Measurements from ENCODE around the gene MAD1L1.
A peak's percentile ranks its signal among the peaks of the same experiment; 100 is the strongest.

Gene MAD1L1

DNA sequence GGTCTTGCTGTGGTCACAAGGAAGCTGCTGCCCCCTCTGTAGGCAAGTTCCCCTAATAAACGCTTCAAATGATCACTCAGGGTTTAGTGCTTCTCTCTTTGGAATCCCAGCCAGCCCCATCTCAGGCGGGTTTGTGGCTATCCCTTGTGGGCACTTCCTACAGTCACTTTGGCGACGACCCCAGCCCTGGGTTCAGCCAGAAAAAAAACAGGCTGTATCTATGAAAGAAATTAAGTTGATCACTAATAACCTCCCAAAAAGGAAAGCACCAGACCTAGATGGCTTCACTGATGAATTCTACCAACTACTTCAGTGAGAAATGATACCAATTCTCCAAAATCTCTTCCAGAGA is 208.2 kb downstream of the MAD1L1 start:
- no peak for DNase-seq

DNA sequence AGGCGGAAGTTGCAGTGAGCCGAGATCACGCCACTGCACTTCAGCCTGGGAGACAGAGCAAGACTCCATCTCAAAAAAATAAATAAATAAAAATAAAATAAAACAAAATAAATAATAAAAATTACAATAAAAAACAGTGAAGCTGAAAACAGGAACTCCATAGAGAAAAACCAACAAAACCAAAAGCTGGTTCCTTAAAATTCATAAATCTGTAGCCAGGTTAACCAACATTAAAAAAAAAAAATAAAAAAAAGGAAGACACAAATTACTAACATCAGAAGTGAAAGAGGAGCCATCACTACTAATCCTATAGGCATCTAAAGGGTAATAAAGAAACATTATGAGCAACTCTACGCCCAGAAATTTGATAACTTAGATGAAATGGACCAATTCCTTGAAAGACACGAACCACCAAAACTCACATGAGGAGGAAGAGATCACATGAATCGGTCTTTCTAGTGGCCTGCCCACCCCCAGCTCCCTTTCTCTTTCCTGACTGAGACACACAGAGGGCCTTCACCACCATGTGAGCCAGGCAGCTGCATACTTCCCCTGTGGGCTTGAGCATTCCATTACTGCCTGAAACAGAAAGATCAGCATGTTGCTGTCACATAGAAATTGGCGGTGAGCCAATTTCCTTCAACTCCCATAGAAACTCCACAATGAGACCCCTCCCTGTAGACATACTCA is 208.7 kb downstream of the MAD1L1 start:
- no peak for DNase-seq

DNA sequence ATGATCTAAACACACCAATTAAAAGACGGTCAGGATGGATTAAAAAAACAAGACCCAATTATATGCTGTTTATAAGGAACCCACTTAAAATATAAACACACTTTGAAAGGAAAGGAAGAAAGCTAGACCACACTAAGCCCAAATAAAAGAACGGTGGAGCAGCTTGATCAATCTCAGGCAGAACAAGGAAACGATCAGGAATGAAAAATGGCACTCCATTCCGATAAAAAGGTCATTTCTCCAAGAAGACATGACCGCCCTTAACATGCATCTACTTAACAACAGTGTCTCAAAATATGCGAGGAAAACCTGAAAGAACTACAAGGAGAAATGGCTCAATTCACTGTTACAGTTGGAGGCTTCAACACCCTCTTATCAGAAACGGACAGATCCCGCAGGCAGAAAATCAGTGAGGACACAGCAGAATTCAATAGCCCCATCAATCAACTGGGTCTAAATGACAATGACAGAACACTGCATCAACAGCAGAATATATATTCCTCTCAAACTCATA is 210.0 kb downstream of the MAD1L1 start:
- DNase-seq, result no peak

DNA sequence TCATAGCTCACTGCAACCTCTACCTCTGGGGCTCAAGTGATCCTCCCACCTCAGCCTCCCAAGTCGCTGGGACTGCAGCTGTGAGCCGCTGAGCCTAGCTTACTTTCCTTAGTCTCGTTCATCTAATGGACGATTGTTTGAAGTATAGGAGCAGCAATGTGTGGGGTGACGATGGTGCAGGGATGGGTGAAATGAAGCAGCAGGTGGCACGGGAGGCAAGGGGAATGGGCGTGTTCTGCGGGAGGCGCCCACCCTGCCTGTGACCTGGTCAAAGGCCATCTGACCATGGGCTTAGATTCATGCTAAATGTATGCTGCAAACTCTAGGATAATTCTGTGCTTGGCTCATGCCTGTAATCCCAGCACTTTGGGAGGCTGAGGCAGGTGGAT is 210.7 kb downstream of the MAD1L1 start:
- DNase-seq, result no peak

DNA sequence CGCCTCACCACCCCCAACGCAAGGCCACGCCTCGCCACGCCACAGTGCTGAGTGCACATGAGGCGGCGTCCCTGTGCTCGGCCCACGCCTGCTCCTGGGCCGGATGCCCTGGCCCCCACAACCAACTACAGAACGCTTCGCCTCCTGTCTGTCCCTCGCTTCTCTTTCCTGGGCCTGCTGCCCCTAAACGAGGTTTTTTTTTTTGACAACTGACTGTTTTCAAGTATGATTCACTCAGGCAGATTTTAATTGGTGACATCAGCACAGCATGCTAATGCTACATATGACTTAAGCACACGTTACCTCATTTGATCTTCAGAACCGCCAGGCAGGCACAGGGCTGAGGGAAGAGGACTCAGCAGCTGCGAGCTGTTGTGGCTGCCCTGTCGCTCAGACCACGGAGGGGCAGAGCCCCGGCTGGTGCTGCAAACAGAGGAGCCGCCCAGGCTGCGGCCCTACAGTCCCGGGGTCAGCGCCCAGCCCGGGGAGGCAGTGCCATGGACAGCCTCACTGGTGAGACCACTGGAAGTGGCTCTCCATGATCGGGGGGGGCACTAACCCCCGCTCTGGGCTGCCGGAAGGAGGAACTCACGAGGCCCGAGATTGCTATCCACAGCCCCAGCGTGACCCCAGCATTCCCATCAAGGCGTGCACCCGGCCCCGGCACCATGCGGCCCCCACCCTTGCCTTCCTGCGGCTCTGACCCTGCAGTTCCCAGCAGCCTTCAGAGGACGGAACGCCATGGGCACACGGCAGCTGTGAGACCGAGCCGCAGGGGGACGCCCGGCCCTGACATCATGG is 212.8 kb downstream of the MAD1L1 start:
- DNase-seq, result peak; percentile 20 to 23

DNA sequence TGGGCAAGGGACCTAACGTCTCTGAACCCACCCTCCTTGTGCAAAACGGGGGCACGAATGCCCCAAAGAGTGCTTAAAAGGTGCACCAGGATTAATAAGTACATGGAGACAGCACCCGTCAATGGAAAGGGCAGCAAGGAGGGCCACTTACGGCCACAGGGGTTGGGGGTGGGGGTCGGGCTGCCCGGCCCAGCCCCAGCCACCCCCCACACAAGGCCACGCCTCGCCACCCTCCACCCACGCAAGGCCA is 213.4 kb downstream of the MAD1L1 start:
- no peak for DNase-seq

DNA sequence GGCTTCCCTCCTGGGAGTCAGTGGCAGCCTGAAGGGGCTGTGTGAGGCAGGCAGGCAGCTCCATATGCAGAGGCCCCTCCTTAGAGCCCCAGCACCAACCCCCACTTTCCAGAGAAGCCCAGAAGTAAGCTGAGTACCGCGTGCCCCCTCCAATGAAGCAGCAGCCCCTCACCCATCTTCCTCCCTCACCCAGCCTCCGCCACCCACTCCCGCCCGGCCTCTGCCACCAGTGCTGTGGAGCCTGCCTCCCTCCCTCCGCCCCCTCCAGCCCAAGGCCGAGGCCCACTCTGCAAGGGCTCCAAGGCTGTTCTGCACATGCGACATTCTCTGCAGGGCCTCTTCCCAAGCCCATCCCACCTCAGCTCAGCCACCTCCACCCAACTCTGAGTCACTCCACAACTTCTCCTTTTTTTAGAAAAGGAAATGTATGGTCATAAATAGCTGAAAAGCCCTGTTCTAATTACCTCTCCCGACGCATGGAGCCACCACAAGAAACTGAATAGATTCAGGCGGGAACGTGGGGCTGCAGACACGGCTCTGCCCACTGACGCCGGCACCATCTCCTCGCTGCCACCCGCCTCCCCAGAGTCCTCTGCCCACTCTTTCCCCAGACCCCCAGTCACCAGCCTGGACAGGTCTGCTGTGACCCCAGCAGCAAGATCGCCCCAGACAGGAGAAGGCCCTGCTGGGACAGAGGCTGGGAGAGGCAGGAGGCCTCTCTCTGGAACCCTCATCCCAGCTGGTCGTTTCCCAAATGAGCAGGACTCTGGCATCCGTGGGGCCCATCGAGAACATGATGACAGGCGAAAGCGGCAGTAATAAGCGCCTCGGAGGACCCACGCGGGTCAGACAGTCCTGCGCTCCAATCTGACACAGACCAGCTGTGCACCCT is 213.9 kb downstream of the MAD1L1 start:
- DNase-seq, result no peak

DNA sequence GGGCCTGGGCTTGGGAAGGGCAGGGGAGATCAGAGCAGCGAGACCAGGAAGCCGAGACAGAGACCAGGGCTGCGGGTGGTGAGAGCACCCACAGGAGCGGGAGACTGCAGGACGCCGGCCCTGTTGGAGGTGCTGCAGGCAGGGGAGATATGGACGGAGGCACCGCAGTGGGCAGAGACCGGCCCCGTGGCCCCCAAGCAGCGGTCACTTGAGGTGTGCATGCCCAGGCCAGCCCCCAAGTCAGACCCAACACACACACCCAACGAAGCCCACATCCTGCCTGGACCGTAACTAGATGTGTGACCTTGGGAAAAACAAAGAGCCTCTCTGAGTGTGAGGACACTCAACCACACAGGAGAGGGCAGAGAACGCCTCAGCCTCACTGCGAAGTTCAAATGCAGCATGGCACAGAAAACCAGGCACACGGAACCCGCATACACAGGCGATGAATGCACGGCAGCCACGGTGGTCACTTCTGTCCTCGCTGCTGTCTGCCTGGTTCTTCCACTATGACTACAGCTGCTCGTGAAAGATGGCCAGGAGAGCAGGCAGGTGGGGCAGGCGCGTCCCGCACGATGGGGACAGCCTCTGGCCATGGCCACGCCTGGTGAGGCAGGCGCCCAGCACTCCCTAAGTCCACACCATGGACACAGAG is 214.7 kb downstream of the MAD1L1 start:
- no peak for DNase-seq

DNA sequence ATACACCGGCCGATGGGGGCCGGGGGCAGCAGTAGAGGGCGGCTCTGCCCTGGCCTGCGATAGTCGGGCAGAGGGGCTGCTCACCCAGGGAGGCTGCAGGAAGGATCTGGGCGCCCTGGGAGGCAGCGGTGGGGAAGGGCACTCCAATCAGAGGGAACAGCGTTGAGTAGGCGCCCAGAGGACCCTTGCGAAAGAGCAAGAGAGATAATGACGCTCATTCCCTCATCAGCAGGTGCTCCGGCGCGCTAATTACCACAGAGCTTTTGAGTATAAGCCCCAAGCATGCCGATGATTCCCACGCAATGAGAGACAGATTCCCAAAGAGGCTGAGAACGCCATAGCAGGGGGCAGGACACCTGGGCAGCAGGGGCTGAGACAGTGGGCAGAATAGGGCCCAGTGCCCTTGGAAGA is 215.3 kb downstream of the MAD1L1 start:
- DNase-seq, result no peak

DNA sequence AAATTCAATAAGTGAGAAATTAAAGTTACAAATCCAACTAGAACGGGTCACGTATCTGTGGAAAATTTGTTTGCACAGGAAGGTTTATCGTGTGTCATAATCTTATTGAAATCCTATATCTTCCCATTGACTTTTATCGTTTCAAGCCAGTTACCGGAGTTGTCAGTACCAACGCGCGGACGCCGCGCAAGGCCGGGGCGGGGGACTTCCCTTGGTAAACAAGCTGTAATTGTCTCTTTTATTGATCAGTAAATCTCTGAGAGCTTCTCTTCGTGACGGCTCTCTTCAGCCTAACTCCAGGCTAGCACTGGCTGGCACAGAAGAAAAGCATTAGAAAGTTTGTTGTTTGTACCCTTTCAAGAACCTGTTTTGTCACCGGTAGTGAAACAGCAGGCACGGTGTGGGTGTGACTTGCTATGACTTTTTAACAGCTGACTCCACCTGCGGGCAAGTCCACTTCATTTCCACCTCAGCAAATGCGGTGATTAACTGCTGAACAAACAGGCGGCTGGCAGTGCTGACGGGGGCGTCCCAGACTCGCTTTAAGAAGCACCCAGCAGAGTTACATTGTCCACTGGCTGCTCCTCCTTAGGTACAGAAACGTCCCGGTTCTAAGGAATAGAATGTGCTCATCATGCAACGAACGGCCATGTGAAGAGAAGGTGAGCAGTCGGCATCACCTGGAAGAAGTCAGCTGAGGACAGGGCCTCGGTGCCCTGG is 215.8 kb downstream of the MAD1L1 start:
- DNase-seq, result no peak

DNA sequence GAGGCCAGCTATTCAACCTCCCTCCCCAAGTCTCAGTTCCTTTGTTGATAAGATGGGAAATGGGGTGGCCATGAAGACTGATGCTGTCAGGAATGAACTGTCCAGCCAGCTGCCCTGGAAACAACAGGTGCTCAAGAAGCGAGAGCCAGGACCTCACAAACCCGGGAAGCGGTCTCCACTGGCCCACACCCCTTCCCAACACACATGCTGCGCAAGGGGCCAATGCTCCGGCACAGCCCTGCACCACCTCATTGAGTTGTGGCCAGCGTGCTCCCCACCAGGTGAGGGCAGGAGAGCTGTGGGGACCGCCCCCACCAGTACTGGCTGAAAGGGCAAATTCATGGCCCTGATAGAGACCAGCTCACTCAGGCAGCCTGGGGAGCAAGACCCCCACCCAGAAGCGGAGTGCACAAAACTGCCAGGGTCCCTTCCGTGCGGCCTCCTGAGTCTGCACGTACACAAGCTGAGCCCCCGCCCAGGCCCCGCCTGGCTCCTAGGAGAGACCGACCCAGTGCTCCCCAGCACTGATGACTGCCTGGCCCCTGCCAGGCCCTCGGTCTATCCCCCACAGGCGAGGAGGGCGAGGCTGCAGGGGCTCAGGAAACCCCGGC is 216.6 kb downstream of the MAD1L1 start:
- no peak for DNase-seq

DNA sequence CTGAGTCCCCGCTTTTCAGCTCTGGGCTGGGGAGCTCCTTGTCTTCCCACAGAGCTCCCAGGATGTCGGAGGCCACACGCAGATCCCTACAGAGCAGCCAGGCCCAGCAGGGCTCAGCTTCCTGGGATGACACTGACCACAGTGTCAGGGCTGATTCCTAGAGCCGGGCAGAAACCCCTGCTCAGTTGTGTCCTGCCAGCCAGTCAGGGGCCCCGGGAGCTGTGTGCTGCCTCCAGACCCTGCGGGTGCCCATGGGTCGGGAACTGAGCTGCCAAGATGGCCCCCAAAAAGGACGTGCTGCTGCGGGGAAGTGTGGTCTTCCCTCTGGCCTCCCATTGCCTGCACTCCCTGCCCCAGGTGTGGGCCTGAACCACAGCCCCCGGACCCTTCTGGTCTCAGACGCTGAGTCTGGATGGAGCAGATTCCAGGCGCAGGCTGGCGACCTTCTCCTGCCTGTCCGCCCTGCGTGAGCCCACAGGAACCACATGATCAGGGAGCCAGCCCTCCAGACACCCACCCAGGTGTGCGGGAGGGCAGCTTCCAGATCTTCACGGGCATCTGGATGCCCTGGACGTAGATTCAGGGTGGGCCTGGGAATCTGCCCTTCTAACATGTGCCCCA is 217.4 kb downstream of the MAD1L1 start:
- no peak for DNase-seq

DNA sequence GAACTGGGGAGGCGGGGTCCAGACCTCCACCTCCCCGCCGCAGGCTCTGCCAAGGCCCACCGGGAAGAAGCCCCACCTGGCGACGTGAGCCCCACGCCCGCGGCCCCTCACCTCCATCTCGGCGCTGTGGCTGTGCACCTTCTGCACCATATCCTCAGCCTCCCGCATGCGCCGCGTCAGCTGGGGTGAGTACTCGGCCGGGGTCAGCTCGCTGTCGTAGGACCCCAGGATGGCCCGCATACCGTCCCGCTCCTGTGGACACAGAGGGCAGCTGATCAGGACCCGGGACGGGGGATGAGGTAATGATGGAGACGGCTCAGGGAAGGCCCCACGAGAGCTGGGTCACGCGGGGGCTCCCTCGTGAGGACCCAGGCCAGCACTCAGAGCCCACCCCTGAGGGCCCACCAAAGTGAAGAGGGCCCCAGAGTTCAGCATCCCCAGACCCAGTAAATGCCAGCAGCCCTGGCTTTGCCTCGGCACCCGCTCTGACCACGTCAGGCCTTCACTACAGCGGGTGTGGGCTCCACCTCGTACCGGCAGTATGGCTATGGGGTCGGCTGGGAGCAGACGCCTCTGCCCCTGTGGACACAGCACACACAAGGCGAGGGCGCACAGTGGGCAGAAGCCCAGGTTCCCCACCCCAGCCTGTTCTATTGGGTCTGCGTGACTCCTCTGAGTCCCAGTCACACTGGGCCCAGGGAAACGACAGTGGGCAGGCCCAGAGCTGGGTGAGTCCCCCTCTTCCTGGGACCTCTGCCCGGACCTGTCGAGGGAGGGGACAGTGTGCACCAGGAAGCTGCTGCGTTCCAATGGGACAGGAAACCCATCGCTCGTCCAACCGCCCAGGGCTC is 218.1 kb downstream of the MAD1L1 start:
- DNase-seq, result no peak

DNA sequence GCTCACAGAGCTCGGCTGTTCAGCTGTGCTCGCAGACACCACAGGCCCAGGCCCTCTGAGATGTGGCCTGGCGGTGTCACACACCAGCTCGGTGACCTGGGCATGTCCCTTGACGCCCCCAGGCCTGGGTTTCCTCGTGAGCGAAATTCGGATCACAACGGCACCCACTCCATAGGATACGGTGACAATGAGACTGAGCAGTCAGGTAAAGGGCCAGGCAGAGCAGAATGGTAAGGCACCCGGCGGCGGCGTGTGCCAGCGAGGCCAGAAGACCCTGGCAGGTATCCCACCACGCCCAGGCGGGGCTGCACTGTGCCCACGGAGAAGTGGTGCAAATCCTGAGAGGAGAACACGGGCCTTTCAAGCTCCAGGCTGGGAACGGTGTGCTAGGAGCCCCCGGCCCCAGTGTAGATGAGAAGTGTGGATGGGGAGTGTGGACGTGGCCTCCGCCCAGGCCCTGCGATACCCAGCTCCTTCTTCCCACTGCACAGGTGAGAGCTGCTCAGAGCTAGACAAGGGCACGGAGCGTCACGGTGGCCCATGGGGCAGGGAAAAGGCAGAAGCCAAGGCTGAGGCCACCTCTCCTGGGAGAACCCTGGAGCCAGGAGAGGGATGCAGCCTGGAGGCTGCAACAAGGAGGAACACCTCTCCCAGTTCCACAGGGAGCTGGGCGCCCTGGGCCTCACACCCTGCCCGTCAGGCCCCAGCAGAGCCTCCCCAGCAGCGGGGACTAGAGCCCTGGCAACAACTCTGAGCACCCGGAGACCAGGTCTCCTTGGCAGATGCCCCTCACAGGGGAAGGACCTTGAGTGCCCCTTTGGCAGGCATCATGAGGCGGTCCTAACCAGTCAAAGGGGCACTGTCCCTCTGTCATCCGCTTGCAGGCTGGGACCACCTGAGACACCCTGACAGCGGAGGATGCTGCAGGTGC is 219.1 kb downstream of the MAD1L1 start:
- DNase-seq, result no peak

DNA sequence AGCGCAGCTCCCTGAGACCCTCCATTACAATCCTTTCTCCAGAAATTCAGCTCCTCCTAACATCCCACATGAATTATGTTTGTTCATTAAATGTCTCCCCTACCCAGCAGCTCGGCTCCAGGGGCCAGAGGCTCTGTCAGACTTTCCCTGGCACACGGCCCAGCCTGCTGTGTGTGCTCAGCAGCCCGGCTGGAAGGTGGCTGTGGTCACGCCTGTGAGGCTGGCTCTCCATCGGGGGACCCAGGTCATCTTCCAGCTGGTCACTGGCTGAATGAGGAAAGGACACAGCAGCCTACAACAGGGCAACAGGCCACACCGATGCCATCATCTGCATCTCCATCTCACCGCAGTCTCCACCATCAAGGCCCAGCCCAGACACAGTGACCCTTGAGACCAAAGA is 219.8 kb downstream of the MAD1L1 start:
- DNase-seq, result no peak

DNA sequence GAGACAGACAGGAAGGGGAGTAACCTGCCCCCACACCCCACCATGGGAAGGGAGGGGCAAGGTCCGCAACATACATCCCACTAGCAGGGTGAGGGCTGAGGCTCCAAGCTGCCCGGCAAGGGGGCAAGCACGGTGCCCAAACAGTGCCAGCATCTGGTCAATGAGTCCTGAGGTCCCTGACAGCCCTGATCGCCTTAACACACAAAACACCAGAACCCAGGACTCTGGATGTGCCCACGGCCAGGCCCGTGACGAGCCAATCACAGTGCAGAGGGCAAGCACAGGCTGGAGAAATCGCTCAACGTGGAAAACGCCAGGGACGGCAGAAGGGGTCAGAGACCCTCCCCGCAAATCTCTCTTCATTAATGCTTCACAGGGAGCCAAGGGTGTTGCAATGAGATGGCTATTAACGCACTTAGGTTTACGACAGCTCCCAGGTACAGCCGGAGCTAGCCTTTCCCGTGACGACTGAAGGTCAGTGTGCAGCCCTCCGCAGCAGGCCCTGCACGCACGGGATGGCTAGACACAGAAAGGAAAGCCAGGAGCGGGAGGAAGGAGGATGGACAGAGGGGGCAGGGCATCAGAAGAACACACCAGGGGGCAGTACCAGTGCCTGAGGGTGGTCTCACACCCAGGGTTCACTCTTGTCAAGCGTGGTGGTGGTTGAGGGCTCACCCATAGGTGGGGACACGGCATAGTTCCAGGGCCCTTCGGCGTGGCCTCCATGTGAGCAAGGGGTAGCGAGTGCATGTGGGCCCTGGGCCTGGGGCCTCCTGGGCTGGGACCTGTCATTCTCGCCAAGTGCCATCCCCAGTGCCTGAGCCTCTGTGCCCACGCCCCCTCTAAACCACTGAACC is 220.5 kb downstream of the MAD1L1 start:
- no peak for DNase-seq

DNA sequence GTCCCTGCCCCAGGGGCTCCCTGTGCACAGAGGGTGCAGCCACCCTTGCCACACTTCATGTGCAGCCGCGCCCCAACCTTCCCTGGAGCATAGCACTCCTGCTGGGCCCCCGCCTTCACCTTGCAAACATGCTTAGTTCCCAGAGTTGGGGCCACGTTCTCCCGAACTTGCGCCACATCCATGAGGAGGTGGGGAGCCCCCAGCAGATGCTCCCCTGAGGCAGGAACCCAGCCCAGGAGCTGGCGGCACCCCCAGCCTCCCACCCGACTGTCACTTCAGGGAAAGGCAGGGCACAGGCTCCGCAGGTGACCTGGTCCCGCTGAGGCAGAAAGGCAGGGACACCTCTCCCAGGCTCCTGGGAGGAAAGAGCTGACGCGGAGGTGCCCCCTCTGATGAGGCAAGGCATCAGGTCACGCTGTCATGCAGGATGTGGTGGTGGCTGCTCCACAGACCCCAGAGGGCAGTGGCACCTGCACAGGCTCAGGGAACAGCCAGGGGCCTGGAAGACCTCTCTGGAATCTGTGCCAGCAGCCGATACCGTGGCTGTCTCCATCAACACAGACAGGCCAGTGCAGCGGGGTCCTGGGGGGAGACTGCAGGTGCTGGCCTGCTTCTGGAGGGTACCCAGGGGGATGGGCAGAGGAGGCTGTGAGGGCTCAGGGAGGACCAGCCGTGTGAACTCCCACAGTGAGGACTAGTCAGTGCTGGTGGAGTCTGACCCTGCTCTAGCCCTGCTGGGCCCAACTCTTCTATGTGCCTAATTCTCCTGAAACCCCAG is 221.3 kb downstream of the MAD1L1 start:
- DNase-seq, result no peak
